Body of pancreas (tissue), 4 donors: ENCODE measurements around the gene CNIH4. TPM values are rescaled to one million over a fixed set of nuclear protein-coding genes. Genes with fewer than 3 reads are reported as not detected.

Experiments
- ATAC-seq: fragments of 150-250 bp; one replicate; pipeline ENCODE4 v1.9.1; 2016
- DNase-seq, 4 donors: peaks; one replicate each; pipeline ENCODE4 v3.0.0-alpha.2; 2019
- H3K27ac ChIP-seq, 4 donors: fragments of 200-600 bp; sonication (generic); 1 replicate in 3 of 4; 2 replicates in 1 of 4; pipeline versions ENCODE4 v1.5.1 to v1.6.1; 2016 to 2019; ENCODE audit warnings: mild to moderate bottlenecking in 1 of 4, mixed read lengths in 1 of 4, moderate library complexity in 1 of 4
- H3K27me3 ChIP-seq, 2 donors: fragments of 200-600 bp; sonication (generic); one replicate each; pipeline ENCODE4 v1.6.0; 2016; ENCODE audit warnings: mild to moderate bottlenecking in 1 of 2
- H3K36me3 ChIP-seq, 2 donors: fragments of 200-600 bp; sonication (generic); replicated peaks in 1 of 2; 2 replicates each; pipeline ENCODE4 v1.5.1; 2016; ENCODE audit warnings: low read depth in 2 of 2; ENCODE audit not compliant: insufficient read depth in 1 of 2
- H3K4me1 ChIP-seq: fragments of 200-600 bp; sonication (generic); one replicate; pipeline ENCODE4 v1.6.0; 2016
- H3K4me3 ChIP-seq, 2 donors: fragments of 200-600 bp; sonication (generic); 1 replicate in 1 of 2; 2 replicates in 1 of 2; pipeline ENCODE4 v1.5.1; 2016 to 2019
- H3K9me3 ChIP-seq, 3 donors: fragments of 200-600 bp; sonication (generic); 1 replicate in 2 of 3; 2 replicates in 1 of 3; pipeline ENCODE4 v1.5.1; 2016
- CTCF ChIP-seq, 7 experiments: fragments of 450-650 bp in 4 of 7; fragments of 200-600 bp in 3 of 7; sonication (generic) in 3 of 7; IDR thresholded peaks; one replicate each; pipeline ENCODE4 v1.5.1; 2016 to 2019; ENCODE audit warnings: antibody characterized with exemption in 7 of 7
- POLR2A ChIP-seq, 3 donors: fragments of 450-650 bp; IDR thresholded peaks; one replicate each; pipeline ENCODE4 v1.6.1; 2016; ENCODE audit warnings: antibody characterized with exemption in 3 of 3, mild to moderate bottlenecking in 2 of 3
- WGBS, 2 donors: methylation state at CpG; one replicate each; pipeline ENCODE4 v1.1.5; 2017; 5-methylcytosine and 5-hydroxymethylcytosine counted together
- intact Hi-C: fragments of 100-400 bp; cut with DNase I; formaldehyde crosslinking; loops from one replicate; pipeline ENCODE4 v1.15.1; 2023
- total RNA-seq, 2 donors: library from RNA; depleted of rRNA; stranded (reverse); fragments of >200 nt; gene quantifications; one replicate each; pipeline ENCODE4 v1.1.0, GENCODE V29; 2016

The CNIH4 gene
- total RNA-seq, 2 donors from 2014 or later, result 15.0 to 35.3 TPM

GRCh38 chr1:224321706-224322105 lies 35.0 kb upstream of the CNIH4 start:
- H3K9me3 ChIP-seq, result no peaks in the 10 kb centered on the region
- H3K27ac ChIP-seq, result no peak overlapping the region
- intact Hi-C loops, result loop anchor here (10.0 kb wide), 1 partner anchor 137 kb away; the partner anchor contains the start of gene DEGS1
- ATAC-seq (no peak), DNase-seq (no peak)
- H3K4me3 ChIP-seq, result no peak overlapping the region
- no peaks in the 10 kb centered on the region for H3K27me3 ChIP-seq
- H3K4me1 ChIP-seq, result peaks cover 10% of the 10 kb centered on the region
- H3K36me3 ChIP-seq, result peaks cover 0 to 2% of the 10 kb centered on the region in 2 donors
- no peak for TF ChIP-seq CTCF (IDR thresholded peaks at IDR 0.05)
- TF ChIP-seq POLR2A (IDR thresholded peaks at IDR 0.05), result no peak
- WGBS, 2 donors, result 97 to 100% methylated on average over 2 of the region's 2 CpGs

- WGBS, 2 donors, result 18 to 38% methylated on average over 1 of the region's 1 CpG
- Histone ChIP-seq H3K4me1 (peaks cover 33% of the 10 kb centered on the region), H3K27ac (no peak overlapping the region), H3K36me3 (no peaks in the 10 kb centered on the region), H3K27me3 (no peaks in the 10 kb centered on the region), H3K4me3 (no peak overlapping the region), H3K9me3 (no peaks in the 10 kb centered on the region)
- DNase-seq, result no peak
- intact Hi-C loops, result loop anchor here (10.0 kb wide), 1 partner anchor 141 kb away; the partner anchor contains the start of gene DEGS1
- TF ChIP-seq POLR2A (IDR thresholded peaks at IDR 0.05), result no peak
- no peak for ATAC-seq
These were observed 30.7 kb upstream of the CNIH4 start for GRCh38 chr1:224325959-224326358.

DNA sequence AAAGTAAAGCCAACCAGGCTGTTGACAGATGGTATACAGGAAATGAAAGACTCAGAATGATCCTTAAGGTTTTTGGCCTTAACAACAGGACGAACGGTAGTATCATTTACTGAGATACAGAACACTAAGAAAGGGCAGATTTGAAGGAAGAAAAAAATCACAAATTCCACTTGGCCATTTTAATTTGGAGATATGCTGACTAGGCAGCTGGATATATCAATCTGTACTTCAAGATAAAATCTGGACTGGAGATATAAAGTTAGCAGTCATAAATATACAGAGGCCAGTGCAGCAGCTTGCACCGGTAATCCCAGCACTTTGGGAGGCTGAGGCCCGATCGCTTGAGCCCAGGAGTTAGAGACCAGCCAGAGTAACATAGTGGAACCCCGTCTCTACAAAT lies 28.0 kb upstream of the CNIH4 start:
- 64 to 69% methylated on average over 6 of the region's 6 CpGs for WGBS, 2 donors
- Histone ChIP-seq H3K27ac (no peak overlapping the region), H3K4me3 (no peak overlapping the region)

GRCh38 chr1:224329484-224329841 lies 27.2 kb upstream of the CNIH4 start:
- DNase-seq (no peak), ATAC-seq (no peak)
- H3K27ac ChIP-seq, result peak overlapping the region; percentile 85 to 94 (median 93)
- 0% methylated on average over 5 to 7 of the region's 7 CpGs for WGBS, 2 donors
- TF ChIP-seq CTCF (IDR thresholded peaks at IDR 0.05), result no peak
- no peak for TF ChIP-seq POLR2A (IDR thresholded peaks at IDR 0.05)
- H3K4me3 ChIP-seq, result peak overlapping the region; percentile 89 to 93
- H3K9me3 ChIP-seq, result no peaks in the 10 kb centered on the region
- no peaks in the 10 kb centered on the region for H3K36me3 ChIP-seq
- H3K27me3 ChIP-seq, result no peaks in the 10 kb centered on the region
- intact Hi-C loops, result loop anchor here (10.0 kb wide), 1 partner anchor 145 kb away; the partner anchor contains the start of gene DEGS1
- peaks cover 37% of the 10 kb centered on the region for H3K4me1 ChIP-seq

More for the DNA sequence above, 28.0 kb upstream of the CNIH4 start:
- no peak for DNase-seq
- intact Hi-C loops, result loop anchor here (10.0 kb wide), 1 partner anchor 144 kb away; the partner anchor contains the start of gene DEGS1
- Histone ChIP-seq H3K9me3 (no peaks in the 10 kb centered on the region), H3K27me3 (no peaks in the 10 kb centered on the region), H3K36me3 (no peaks in the 10 kb centered on the region), H3K4me1 (peaks cover 37% of the 10 kb centered on the region)
- no peak for ATAC-seq
- TF ChIP-seq POLR2A (IDR thresholded peaks at IDR 0.05), result no peak

GRCh38 chr1:224329842-224330753 lies 26.6 kb upstream of the CNIH4 start, which contains the start of gene NVL:
TSS of gene NVL (minus strand) at chr1:224330172. CDS start at chr1:224330127, 45 bp downstream.
- no peaks in the 10 kb centered on the region for H3K27me3 ChIP-seq
- DNase-seq (peak; percentile 80 to 88 (median 84)), ATAC-seq (peak; percentile 98)
- H3K4me1 ChIP-seq, result peaks cover 37% of the 10 kb centered on the region
- no peaks in the 10 kb centered on the region for H3K36me3 ChIP-seq
- intact Hi-C loops, result loop anchor here (10.0 kb wide), 2 partner anchors 145 to 215 kb away; partner anchors contain the start of genes DEGS1 and FBXO28
- WGBS, 2 donors, result 0% methylated on average over 30 to 51 of the region's 52 CpGs
- H3K9me3 ChIP-seq, result no peaks in the 10 kb centered on the region
- TF ChIP-seq POLR2A (IDR thresholded peaks at IDR 0.05), result peak in 2 of 3 donors; percentile 73 to 77
- TF ChIP-seq CTCF (IDR thresholded peaks at IDR 0.05), result no peak
- peak within 1 kb of the TSS; percentile 89 to 93 for H3K4me3 ChIP-seq
- H3K27ac ChIP-seq, result peak within 1 kb of the TSS; percentile 85 to 94 (median 93)
